GM12875 (cell line): Measurements from ENCODE around the gene CTBS.

Experiments used
- H3K4me3 ChIP-seq: one replicate; pipeline ENCODE4 v1.5.1; 2011; ENCODE audit warnings: low read depth, low read length, control low read depth
- CTCF ChIP-seq: IDR thresholded peaks from 2 replicates; pipeline ENCODE4 v1.5.1; 2011; ENCODE audit warnings: low read depth, mild to moderate bottlenecking, control low read depth, inconsistent platforms, low read length, moderate library complexity, borderline replicate concordance; ENCODE audit not compliant: insufficient read depth

Gene CTBS

DNA sequence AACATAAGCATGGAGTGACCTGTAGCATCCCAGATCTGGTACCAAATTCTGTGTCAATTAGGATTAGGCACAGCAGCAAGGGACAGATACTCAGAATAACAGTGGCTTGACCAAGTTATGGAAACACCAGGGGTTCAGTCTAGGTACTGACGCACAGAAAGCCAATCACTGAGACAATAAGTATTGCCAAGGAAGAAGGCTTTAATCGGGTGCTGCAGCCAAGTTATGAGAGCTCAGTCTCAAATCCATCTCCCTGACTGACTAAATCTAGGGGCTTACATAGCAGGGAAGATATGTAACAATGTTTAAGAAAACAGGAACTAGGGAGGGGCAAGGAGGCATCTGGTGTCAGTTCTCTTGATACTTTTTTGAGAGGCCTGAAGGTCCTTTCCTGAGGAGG lies 39.6 kb upstream of the CTBS start:
- no peak overlapping the region for H3K4me3 ChIP-seq
- TF ChIP-seq CTCF, result no peak

- no peak for TF ChIP-seq CTCF
- no peak overlapping the region for H3K4me3 ChIP-seq
These were observed 38.8 kb upstream of the CTBS start for GRCh38 chr1:84613026-84613425.

- no peak overlapping the region for H3K4me3 ChIP-seq
- TF ChIP-seq CTCF, result no peak
These were observed 37.6 kb upstream of the CTBS start for GRCh38 chr1:84611796-84612195.

GRCh38 chr1:84611091-84611490 lies 36.9 kb upstream of the CTBS start:
- no peak overlapping the region for H3K4me3 ChIP-seq

DNA sequence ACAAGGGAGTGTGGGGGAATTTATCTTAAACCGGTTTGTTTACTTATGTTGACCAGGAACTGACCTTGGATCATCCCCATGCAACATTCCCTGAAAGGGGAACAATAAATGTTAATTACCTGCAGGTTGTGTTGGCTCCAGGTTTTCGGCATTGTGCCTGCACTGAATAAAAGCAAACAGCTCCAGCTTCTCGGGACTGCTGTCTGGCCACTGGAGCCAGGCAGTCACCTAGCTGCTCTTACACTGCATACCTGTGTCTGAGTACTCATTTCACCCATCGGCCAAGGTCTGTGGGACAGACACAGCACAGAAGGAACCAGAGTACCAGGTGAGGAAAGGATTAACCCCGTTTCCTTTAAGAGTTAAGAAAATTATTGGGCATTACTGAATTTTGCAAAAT lies 32.7 kb upstream of the CTBS start:
- TF ChIP-seq CTCF, result no peak
- no peak overlapping the region for H3K4me3 ChIP-seq

More at GRCh38 chr1:84611091-84611490, 36.9 kb upstream of the CTBS start:
- no peak for TF ChIP-seq CTCF

- no peak for TF ChIP-seq CTCF
- no peak overlapping the region for H3K4me3 ChIP-seq
These were observed 30.9 kb upstream of the CTBS start for GRCh38 chr1:84605157-84605556.

DNA sequence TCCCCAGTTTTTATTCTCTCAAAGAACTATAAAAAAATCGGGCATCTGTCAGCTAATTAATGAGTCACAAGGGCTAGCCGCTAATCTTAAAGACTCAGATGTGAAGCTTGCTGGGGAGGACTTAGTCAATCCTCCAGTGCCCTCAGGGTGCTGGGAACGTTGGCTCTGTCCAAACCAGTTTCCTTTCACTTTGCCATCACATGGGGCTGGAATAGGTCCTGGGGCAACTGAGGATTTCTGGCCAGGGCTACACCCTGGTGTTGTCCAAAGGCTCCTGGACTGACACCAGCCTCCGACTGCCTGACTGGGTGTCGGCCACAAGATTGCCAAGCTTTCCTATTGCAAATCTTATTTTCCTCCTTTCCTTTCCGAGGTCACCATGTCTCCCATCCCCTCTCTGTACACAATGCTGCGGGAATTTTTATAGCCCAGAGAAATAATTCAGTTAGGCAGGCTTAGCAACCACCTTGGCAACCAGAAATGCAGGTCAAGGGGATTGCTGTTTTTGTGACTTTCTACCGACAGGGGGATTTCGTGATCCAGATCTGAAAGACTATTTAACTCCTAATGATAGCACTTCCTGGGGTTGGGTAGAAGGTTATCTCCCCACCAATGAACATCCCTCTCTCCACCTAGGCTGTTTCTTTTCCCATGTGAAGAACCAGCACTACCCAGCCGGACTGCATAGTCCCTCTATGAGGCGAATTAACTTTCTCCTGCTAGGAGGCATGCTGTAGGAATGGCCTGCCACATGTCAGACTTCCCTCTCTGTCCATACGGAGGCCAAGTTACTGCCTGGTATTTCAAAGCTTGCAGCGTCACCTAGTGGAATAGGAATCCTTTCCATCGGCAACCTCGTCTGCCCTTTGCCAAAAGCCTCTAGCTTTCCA lies 29.9 kb upstream of the CTBS start:
- TF ChIP-seq CTCF, result no peak
- no peak overlapping the region for H3K4me3 ChIP-seq
